Pancreas (tissue), 10 donors: ENCODE measurements around the gene HIVEP3. TPM values are rescaled to one million over a fixed set of nuclear protein-coding genes. Genes with fewer than 3 reads are reported as not detected.

Experiments
- ATAC-seq, 4 donors: fragments of 200-7000 bp; cut with Tn5 transposase; one replicate each; pipeline versions ENCODE4 v1.8.0 to v1.9.1; 2020; ENCODE audit warnings: mild to moderate bottlenecking in 4 of 4, moderate library complexity in 4 of 4
- DNase-seq, 6 donors: peaks; one replicate each; pipeline ENCODE4 v3.0.0-alpha.2; 2020
- FAIRE-seq: peaks from 2 replicates; lab custom pipeline; 2012; peaks lifted over from hg19 to GRCh38; lab: Jason Lieb, UNC
- H3K27ac ChIP-seq, 4 donors: fragments of 200-600 bp; sonication (generic); 1 replicate in 3 of 4; 2 replicates in 1 of 4; pipeline versions ENCODE4 v1.5.0 to v1.8.0; 2020
- H3K27me3 ChIP-seq, 4 donors: fragments of 200-600 bp; one replicate each; pipeline ENCODE4 v1.8.0; 2021
- H3K36me3 ChIP-seq, 3 donors: fragments of 200-600 bp; sonication (generic) in 1 of 3; one replicate each; pipeline versions ENCODE4 v1.5.0 to v1.8.0; 2020 to 2021
- H3K4me1 ChIP-seq, 3 donors: fragments of 200-600 bp; one replicate each; pipeline ENCODE4 v1.8.0; 2021
- H3K4me3 ChIP-seq, 4 donors: fragments of 200-600 bp; sonication (generic) in 2 of 4; one replicate each; pipeline versions ENCODE4 v1.5.0 to v1.8.0; 2020 to 2021
- H3K9me3 ChIP-seq, 4 donors: fragments of 200-600 bp; one replicate each; pipeline ENCODE4 v1.8.0; 2021
- CTCF ChIP-seq, 4 donors: fragments of 200-600 bp; sonication (generic) in 3 of 4; IDR thresholded peaks; one replicate each; pipeline versions ENCODE4 v1.5.0 to v1.8.0; 2021; ENCODE audit warnings: antibody characterized with exemption in 4 of 4
- WGBS, 2 donors: extraction: QIAGEN DNeasy Blood & Tissue Kit; methylation state at CpG; one replicate each; pipeline ENCODE4 v1.1.7; 2013; 5-methylcytosine and 5-hydroxymethylcytosine counted together
- intact Hi-C, 3 donors: fragments of 100-400 bp; cut with DNase I; formaldehyde crosslinking; loops; one replicate each; pipeline versions ENCODE4 v1.11.1 to v1.14.2; 2022
- polyA plus RNA-seq, 2 donors: library from polyadenylated mRNA; stranded (reverse); fragments of 200-250 nt; gene quantifications; one replicate each; pipeline ENCODE4 v1.2.3, GENCODE V29; 2013
- total RNA-seq, 6 donors: library from RNA; stranded (reverse); fragmentation: NEBNext Ultra II Directional in 4 of 6; extraction: Animal tissue kit (Norgen Biotek cat#: 25700) in 4 of 6; gene quantifications; one replicate each; pipeline versions ENCODE4 v1.2.1 to v1.2.4, GENCODE V29; 2021 to 2023
- donor health status: healthy with polysubstance abuse.
- donor health status: DM: no; HTN: no; CAD: no; lungs with moderate emphysema.
- donor health status: DM: no; HTN: no; CAD: no.
- donor health status: control.
- donor health status: control.
- donor health status: Bipolar disorder and iron deficiency.
- donor health status: DM: yes; HTN: yes; CAD: no.
- donor health status: DM: no; HTN: no; CAD: no.
- donor health status: DM: no; HTN: no; CAD: no.
- donor health status: DM: yes; HTN: yes; CAD: no.

HIVEP3 gene
- total and polyA plus RNA-seq, 8 donors: 2.7 to 5.0 (median 3.1) TPM

- H3K27me3 ChIP-seq: no peaks in the 10 kb centered on the region
- 64 to 68% methylated on average over 5 of the region's 5 CpGs for WGBS, 2 donors
- no peak for DNase-seq
- no peaks in the 10 kb centered on the region for H3K36me3 ChIP-seq
- no peak for FAIRE-seq
- intact Hi-C loops: loop anchor here in 1 of 3 donors (10.0 kb wide), 1 partner anchor 220 kb away; no protein-coding TSS in a partner anchor
- no peak overlapping the region for H3K27ac ChIP-seq
- H3K4me3 ChIP-seq: no peak overlapping the region
- H3K9me3 ChIP-seq: no peaks in the 10 kb centered on the region
- ATAC-seq: peak in 2 of 4 donors; percentile 50 to 58
- no peak for TF ChIP-seq CTCF (IDR thresholded peaks at IDR 0.05)
- H3K4me1 ChIP-seq: no peaks in the 10 kb centered on the region
These were observed 123.4 kb downstream of the HIVEP3 start for GRCh38 chr1:41795205-41795762.

DNA sequence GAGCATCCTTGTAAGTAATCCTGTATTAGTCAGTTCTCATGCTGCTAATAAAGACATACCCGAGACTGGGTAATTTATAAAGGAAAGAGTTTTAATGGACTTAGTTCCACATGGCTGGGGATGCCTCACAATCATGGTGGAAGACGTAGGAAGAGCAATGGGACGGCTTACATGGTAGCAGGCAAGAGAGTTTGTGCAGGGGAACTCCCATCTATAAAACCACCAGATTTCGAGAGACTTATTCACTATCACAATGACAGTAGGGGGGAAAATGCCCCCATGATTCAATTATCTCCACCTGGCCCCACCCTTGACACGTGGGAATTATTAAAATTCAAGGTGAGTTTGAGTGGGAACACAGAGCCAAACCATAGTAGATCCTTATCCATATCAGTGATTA is 124.7 kb downstream of the HIVEP3 start:
- intact Hi-C loops: loop anchor here in 1 of 3 donors (10.0 kb wide), 1 partner anchor 219 kb away; no protein-coding TSS in a partner anchor
- ATAC-seq (no peak), DNase-seq (no peak), FAIRE-seq (no peak)
- no peaks in the 10 kb centered on the region for H3K36me3 ChIP-seq
- no peak for TF ChIP-seq CTCF (IDR thresholded peaks at IDR 0.05)
- WGBS, 2 donors: 83 to 90% methylated on average over 5 of the region's 5 CpGs
- no peaks in the 10 kb centered on the region for H3K9me3 ChIP-seq
- no peaks in the 10 kb centered on the region for H3K4me1 ChIP-seq
- no peak overlapping the region for H3K27ac ChIP-seq
- H3K27me3 ChIP-seq: no peaks in the 10 kb centered on the region
- no peak overlapping the region for H3K4me3 ChIP-seq

GRCh38 chr1:41792485-41792770 is 126.3 kb downstream of the HIVEP3 start:
- FAIRE-seq: no peak

GRCh38 chr1:41791667-41792484 is 126.8 kb downstream of the HIVEP3 start:
- no peak for FAIRE-seq
- TF ChIP-seq CTCF (IDR thresholded peaks at IDR 0.05): no peak
- Histone ChIP-seq H3K9me3 (no peaks in the 10 kb centered on the region), H3K4me1 (no peaks in the 10 kb centered on the region), H3K27me3 (no peaks in the 10 kb centered on the region), H3K36me3 (no peaks in the 10 kb centered on the region), H3K4me3 (no peak overlapping the region), H3K27ac (no peak overlapping the region)
- intact Hi-C loops: loop anchor here in 1 of 3 donors (10.0 kb wide), 1 partner anchor 217 kb away; no protein-coding TSS in a partner anchor
- DNase-seq: no peak
- ATAC-seq: no peak
- WGBS, 2 donors: 87 to 90% methylated on average over 5 of the region's 5 CpGs

More at GRCh38 chr1:41792485-41792770, 126.3 kb downstream of the HIVEP3 start:
- ATAC-seq (no peak), DNase-seq (no peak)
- Histone ChIP-seq H3K36me3 (no peaks in the 10 kb centered on the region), H3K4me3 (no peak overlapping the region), H3K9me3 (no peaks in the 10 kb centered on the region), H3K27ac (no peak overlapping the region), H3K4me1 (no peaks in the 10 kb centered on the region), H3K27me3 (no peaks in the 10 kb centered on the region)
- TF ChIP-seq CTCF (IDR thresholded peaks at IDR 0.05): no peak
- intact Hi-C loops: loop anchor here in 1 of 3 donors (10.0 kb wide), 1 partner anchor 218 kb away; no protein-coding TSS in a partner anchor

GRCh38 chr1:41790351-41790750 is 128.4 kb downstream of the HIVEP3 start:
- H3K4me3 ChIP-seq: no peak overlapping the region
- H3K27ac ChIP-seq: no peak overlapping the region
- 48 to 65% methylated on average over 4 of the region's 4 CpGs for WGBS, 2 donors
- TF ChIP-seq CTCF (IDR thresholded peaks at IDR 0.05): no peak
- no peak for FAIRE-seq
- no peaks in the 10 kb centered on the region for H3K4me1 ChIP-seq
- intact Hi-C loops: loop anchor here in 1 of 3 donors (10.0 kb wide), 1 partner anchor 216 kb away; no protein-coding TSS in a partner anchor
- no peak for ATAC-seq
- no peaks in the 10 kb centered on the region for H3K36me3 ChIP-seq
- no peak for DNase-seq
- no peaks in the 10 kb centered on the region for H3K27me3 ChIP-seq
- H3K9me3 ChIP-seq: no peaks in the 10 kb centered on the region
